ENCODE results near the gene ASPN. TPM values are rescaled to one million over a fixed set of nuclear protein-coding genes. Genes with fewer than 3 reads are reported as not detected.
"Not testable (repeated sequence)": the region's sequence is repeated elsewhere in the genome, so short reads cannot be mapped to it uniquely, and the experiment has no call there.

The ASPN gene
- total RNA-seq, 1 experiment from 2014 or later, result not detected

DNA sequence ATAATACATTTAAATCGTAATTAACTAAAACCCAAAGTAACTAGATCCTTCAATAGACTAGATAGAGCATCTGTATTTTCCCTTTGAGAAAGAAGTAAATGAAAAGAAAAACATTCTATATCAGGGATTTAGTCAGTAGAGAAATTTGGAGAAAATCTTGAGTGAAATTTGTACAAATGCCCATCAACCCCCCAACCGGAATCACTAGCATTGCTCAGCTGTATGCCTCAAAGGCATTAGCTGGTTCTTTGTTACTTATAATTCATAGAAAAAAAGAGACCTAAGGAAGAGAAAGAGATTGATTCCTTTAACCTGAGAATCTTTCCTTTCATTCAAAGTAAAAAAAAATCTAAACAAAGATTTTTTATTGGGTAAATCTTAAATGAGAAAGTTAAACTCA lies 58.7 kb downstream of the ASPN start:
- DNase-seq (ENCODE audit: extremely low read depth, low read depth), result no peak

DNA sequence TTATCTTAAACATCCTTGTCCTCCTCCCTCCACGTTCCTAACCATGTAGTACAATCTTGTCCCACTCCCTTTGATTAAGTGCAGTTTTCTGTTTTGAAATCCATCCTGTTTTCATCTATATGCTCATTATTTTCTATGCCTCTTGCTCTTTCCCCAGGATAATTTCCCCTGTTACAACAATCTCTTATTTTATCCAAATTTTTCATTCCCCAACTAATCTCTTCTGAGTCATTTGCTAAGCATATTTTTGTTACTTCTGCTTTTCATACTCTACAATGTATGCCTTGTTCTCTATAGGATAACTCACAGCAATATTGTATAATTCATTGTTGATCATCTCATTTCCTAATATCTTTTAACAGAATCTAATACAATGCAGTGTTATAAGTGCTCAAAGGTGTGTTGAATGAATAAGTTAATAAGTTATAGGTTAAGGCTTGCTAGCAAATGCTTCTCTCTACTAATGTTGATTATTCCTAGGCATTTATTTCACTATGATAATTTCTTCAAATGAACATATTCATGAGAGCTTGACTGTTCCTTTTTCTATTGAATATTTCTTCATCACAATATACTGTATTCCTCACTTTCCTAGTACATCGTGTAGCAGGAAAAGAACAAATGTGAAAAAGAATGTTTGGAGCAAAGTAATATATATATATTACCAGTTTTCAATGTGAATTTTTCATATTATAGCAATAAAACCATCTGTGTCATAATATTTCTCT lies 59.5 kb downstream of the ASPN start:
- no peak for DNase-seq (ENCODE audit: extremely low read depth, low read depth)

DNA sequence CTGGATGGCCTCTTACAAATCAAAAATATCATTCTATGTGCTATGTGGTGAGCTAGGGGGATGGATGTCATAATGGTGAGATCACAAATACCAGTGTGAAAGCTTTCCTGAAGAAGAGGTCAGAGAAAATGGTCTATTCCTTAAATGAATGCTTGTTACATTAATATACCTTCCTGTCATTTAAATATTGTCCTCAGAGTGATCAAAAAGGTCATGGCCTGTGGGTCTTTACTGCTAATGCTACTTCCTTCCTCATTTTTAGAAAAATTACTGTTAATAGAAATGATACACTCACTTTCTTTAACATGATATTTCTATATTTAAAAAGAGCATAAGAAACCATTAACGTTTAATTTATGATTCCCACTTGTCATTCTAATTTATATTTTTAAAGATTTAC lies 67.7 kb downstream of the ASPN start:
- no peak for DNase-seq (ENCODE audit: extremely low read depth, low read depth)

DNA sequence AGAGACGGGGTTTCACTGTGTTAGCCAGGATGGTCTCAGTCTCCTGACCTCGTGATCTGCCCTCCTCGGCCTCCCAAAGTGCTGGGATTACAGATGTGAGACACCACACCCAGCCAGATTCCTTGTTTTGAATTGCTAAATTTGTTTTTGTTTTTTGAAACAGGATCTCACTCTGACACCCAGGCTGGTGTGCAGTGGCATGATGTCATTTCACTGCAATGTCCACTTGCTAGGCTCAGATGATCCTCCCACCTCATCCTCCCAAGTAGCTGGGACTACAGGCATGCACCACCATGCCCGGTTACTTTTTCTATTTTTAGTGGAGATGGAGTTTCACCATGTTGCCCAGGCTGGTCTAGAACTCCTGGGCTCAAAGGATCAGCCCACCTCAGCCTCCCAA lies 71.1 kb downstream of the ASPN start:
- DNase-seq (ENCODE audit: extremely low read depth, low read depth), result not testable (repeated sequence)

- no peak for DNase-seq (ENCODE audit: extremely low read depth, low read depth)
These were observed 73.4 kb downstream of the ASPN start for GRCh38 chr9:92408747-92409478.

DNA sequence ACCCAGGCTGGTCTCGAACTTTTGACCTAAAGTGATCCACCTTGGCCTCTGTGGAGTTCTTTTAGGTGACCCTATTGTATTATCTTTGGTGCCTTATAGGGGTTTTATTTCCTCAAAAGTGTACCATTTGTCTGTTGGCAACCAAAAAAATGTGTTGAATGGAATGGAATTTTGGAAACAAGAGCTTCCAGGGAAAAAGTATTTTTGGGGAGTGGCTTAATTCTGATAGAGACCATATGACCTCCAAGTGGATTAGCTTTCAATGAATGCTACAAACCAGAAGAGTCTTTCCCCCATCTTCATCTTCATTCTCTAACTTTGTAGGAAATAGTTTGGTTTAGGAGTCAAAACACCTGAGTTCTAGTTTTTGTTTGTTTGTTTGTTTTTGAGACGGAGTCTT lies 74.5 kb downstream of the ASPN start:
- no peak for DNase-seq (ENCODE audit: extremely low read depth, low read depth)

GRCh38 chr9:92406477-92406876 lies 75.8 kb downstream of the ASPN start:
- DNase-seq (ENCODE audit: extremely low read depth, low read depth), result no peak

Small RNA genes within 50 kb of the gene (small RNA-seq; reads per million reads assigned to genes)
- 0 reads per million in 2 experiments for gene MIR4670

Other genes with a start within 250 kb of the ASPN start
- 651 and 698 TPM in 2 replicates for gene IARS1, start 188.8 kb downstream of the ASPN start, total RNA-seq (2014; rRNA removed; shearing (Covaris generic))
- 30.5 and 38.5 TPM in 2 replicates for gene NOL8, start 157.2 kb downstream of the ASPN start, total RNA-seq (2014; rRNA removed; shearing (Covaris generic))
- gene CENPP, start 156.6 kb downstream of the ASPN start, total RNA-seq (2014; rRNA removed; shearing (Covaris generic)), result 5.1 and 7.4 TPM in 2 replicates
- not detected in 2 replicates for gene OGN, start 77.9 kb downstream of the ASPN start, total RNA-seq (2014; rRNA removed; shearing (Covaris generic))
- gene OMD, start 58.0 kb downstream of the ASPN start, total RNA-seq (2014; rRNA removed; shearing (Covaris generic)), result not detected in 2 replicates
- gene ECM2, start 53.5 kb upstream of the ASPN start, total RNA-seq (2014; rRNA removed; shearing (Covaris generic)), result 0.07 TPM in 1 of 2 replicates, not detected in the other
- gene IPPK, start 187.6 kb upstream of the ASPN start, total RNA-seq (2014; rRNA removed; shearing (Covaris generic)), result 16.4 and 17.4 TPM in 2 replicates